Germinal center (tissue), 1 donor: ENCODE results near the gene TMEM134.

Source experiments
- DNase-seq: peaks from one replicate; pipeline ENCODE4 v3.0.0; 2012; ENCODE audit warnings: mixed read lengths, low spot score

The TMEM134 gene

DNA sequence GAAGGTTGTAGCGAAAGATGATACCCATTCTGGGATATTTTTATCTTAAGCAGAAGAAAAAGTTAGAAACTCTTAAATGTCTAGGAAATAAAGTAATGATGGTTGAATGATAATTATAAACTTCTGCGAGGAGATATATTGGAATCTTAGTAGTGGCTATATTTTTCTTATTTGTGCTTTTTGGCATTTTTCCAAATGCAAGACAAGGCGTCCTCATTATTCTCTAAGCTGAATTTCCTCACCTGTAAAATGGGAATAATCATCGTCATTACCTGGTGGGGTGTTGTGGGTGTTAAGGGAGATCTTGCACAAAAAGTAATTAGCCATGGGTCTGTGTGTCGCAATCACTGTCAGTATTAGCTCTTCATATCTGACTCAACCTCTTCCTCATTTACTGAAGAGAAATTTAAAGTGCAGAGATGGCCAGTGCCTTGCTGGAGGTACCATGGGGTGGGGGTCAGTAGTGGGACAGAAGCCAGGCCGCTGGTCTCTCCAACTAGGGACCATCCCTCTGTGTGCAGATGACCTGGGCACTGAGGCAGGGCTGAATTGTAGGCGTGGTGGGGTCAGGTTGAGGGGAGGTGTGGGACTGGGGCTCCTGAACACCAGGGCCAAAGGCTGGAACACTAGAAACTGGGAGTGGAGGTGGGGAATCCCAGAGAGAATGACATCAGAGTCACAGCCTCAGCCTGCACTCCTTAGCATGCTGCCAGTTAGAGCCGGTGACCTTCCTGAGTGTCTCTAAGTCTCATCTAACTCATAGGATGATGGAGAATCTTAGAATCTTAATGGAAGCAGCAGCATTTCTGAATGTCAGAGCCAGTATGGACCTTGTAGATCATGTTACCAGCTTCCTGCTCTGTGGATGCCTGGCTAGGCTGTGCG lies 32.0 kb upstream of the TMEM134 start:
- DNase-seq = no peak

DNA sequence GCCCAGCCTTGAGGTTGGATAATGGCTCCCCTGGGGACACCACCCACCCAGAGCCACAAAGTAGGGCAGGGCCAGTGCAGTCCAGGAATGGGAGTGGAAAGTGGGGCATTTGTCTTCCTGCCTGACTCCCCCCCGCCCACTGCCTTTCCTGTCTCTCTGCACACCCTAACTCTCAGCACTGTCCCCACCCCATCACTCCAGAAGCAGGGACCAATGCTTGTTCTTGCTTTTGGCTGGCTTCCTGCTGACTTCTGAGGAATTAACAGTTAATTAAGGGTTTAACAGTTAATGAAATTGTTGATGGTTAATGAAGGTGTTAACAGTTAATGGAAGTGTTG lies 31.4 kb upstream of the TMEM134 start:
- DNase-seq = no peak

DNA sequence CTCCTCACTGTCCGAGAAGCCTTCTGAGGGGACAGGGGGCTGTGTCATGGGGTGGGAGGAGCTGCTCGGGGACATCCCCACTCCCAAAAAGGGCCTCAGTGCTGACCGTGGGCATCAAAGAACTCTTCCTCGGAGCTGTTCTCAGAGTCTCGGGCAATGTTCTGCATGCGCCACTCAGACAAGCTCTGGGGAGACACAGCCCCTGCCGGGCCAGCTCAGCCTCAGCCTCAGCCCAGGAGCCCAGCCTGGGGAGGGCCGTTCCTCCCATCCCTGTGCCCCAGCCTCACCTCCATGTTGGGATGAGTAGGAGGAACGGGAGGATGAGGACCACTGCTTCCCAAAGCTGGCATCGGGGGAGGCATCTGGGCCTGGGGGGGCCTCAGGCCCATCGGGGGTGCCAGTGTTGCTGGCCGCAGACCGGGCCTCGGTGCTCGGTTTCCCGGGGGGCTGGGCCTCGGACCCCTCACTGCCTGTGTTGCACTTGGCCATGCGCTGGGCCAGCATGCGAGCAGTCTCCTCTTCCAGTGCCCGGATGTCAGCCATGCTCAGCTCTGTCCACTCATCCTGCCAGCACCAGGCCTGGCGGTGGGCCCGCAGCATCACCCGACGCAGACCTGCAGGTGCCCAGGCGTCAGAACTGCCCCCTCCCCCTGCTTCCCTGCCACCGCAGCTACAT lies 30.9 kb upstream of the TMEM134 start:
- no peak for DNase-seq

DNA sequence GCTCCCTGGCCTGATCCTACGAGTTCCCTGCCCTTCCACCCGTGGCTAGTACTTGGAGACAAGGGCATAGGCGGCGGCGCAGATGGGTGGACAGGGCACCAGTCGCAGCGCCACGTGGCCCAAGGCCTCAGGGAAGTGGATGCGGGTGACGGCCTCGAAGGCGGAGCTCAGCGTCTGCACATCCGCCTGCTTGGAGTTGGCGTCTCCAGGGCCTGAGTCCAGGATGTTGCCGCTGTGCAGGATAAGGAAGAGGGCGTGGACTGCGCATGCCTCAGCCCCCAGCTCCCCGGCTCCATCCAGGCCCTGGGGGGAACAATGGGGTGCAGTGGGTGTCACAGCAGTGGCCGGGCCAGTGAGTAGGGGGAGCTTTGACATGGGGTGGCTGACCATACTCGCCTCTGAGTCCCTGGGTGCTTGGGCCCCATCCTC lies 29.5 kb upstream of the TMEM134 start:
- no peak for DNase-seq

DNA sequence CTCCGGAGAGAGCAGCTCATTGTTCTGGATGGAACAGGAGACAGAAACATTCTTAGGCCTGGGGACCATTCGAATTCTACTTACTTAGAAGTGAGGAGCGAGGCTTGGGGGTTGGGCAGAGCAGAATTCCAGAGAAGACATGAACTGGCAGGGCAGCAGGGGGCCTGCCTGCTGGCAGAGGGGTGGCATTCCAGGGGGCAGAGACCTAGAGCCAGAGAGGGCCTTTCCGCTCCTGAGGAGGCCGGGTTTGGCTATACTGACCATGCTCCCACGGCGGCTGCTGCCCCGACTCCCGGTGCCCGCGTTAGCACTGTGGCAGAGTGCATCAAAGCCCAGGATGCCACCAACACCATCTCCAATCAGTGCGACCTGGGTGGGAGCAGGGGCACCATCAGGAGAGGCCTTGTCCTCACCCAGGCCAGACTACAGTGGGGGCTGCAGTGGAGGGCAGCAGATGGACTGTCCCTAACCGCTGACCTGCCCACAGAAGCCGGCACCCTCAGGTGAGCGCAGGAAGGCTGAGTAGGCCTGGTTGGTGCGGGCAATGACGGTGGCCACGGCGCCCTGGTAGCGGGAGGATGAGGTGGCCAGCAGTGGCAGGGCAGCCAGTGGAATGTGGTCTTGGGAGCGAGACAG lies 28.7 kb upstream of the TMEM134 start:
- DNase-seq = no peak

DNA sequence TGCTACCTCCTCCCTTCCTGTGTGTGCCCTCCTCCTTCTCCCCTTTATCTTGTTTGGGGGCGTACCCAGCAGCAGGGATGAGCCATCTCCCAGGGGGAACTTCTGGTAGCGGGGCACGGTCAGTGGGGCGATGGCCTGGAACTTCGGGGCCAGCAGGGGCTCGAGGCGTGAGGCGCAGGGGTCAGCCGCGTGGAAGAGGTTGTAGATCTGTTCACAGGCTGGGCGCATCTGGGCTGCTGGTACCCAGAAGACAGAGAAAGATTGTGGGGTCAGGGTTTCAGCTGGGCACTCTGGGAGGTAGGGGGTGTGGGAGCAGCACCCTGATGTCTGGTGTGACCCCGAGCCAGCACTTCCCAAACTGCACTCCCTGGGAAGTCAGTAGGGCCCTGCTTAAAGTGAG lies 27.1 kb upstream of the TMEM134 start:
- DNase-seq = no peak

DNA sequence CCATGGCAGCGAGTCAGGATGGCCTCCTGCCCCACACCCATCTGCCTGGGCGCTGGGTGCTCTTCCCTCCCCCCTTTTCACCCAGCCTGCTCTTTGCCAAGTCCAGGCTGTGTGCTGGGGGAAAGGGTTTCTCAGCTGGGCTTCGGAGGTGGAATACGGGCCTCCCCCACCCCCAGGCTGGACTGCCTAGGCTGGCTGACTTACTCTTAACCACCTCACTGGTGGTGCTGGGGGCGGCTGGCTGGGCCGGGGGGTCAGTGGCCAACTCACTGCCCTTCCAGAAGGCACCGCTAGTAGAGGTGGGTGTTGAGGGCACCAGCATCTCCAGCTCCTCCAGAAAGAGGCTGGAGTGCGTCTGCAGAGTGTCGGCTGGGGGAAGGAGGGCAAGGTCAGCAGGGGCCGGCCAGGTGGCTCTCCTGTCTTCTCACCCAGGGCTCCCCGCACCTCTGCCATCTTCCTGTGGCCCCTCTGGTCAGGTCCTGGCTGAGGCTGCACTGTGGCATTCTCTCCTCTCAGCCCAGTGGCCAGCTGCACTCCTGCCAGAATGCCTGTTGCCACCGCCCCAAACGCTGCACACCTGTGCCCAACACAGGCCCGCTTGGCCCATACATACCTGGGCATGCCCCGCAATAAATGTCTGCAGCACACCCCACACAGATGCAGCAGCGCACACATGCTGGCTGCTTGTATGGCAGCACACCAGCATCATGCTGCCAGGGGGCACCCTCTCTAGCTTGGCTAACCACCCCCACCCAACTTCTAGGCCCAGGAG lies 26.4 kb upstream of the TMEM134 start:
- DNase-seq = no peak

DNA sequence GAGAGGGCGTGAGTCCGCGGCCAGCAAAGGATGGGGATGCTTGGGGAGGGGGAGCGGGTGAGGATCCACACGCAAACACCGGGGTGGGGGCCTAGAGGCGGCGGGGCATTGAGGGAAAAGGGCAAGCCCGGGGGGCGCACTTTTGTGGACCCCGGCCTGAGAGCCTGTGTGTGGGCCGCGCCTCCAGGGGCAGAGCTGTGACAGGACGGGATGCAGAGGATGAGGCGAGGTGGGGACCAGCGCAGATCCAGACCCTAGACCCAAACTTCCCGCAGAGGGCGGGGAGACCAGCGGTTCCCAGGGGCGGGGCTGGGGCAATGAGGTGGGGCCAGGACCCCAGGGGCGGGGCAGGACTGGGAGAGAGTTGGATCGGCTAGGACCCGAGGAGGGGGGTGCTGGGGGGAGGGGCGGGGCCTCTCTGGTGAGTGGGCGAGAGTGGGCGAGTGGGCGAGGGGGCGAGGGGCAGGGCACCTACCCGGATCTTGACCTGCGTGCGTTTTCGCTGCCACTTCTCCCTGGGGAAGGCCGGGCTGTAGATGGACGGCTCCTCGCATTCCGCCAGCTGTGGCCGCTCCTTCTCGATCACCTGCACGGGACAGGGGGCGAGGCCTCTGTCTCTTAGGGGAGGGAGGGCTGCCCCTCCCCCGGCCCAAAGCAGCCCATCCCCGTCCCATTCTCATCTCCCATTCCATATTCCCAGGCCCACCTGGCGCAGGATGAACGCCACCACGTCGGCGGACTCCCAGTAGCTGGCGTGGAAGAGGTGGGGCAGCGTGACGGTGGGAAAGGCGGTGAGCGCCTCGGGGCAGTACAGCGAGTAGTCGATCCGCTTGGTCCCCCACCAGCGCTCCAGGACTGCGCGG lies 25.6 kb upstream of the TMEM134 start:
- DNase-seq = no peak

DNA sequence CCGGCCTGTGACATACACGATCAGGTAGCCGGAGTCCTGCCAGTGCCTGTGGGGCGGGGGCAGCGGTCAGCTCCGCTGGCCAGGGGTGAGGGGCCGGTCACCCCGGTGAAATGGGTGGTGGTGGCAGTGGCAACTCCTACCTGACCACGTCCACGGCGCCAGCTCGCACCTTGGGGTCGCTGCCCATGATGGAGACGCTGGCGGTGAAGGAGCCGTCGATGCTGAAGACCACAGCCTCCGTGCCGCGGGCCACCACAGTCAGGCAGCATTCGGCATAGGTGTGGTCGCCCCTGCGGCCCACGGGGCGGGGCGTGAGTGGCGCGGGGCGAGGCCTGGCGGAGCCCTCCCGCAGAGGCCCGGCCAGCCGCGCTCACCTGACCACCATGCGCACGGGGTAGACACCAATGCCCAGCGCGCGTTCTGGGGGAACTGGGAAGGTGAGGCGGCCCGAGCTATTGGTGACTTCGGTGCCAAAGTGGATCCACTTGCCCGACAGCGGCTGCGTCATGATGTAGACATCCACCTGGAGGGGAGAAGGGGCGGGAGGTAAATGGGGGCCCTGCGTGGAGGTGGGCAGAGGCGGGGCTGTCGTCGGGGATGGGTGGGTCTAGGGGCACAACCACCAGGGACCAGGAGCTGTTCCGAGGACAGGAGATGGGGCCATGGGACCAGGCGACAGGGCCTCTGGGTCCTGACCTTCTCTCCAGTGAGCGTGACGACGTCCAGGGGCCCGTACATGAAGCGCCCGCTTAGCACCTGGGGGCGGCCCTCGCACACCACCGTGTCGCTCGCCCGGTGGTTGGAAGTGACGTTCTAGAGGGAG lies 24.7 kb upstream of the TMEM134 start:
- DNase-seq = no peak

DNA sequence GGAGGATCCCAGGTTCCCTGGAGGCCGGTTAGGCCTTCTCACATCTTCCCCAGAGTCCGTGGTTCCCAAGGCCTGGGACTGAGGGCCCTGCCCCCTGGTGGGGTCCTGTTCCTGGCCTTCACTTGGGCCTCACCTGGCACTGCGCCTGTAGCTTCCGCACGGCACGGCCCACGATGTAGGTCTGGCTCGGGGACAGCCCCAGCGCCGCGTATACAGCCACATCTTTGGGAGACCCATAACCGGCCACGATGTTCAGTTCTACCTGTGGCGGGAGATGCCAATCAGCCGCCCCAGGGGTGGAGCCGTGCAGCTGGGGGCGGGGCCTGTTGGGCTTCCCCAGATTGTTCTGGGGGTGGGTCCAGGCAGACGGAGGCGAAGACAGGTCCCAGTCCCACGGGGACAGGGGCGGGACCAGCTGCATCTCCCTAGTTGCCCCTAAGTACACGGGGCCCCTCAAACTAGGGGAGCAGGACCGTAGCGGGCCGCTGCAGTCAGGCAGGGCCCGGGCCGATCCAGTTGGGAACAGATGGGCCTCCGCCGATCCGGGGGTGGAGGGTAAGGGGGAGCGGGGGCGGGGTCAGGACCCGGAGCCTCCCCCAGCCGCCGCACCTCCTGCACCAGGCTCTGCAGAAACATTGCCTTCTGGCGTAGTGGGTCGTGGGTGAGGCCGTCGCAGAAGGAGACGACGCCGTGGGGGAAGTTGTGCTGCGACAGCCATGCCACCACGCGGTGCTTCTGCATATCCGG lies 23.9 kb upstream of the TMEM134 start:
- DNase-seq = peak; percentile 30

DNA sequence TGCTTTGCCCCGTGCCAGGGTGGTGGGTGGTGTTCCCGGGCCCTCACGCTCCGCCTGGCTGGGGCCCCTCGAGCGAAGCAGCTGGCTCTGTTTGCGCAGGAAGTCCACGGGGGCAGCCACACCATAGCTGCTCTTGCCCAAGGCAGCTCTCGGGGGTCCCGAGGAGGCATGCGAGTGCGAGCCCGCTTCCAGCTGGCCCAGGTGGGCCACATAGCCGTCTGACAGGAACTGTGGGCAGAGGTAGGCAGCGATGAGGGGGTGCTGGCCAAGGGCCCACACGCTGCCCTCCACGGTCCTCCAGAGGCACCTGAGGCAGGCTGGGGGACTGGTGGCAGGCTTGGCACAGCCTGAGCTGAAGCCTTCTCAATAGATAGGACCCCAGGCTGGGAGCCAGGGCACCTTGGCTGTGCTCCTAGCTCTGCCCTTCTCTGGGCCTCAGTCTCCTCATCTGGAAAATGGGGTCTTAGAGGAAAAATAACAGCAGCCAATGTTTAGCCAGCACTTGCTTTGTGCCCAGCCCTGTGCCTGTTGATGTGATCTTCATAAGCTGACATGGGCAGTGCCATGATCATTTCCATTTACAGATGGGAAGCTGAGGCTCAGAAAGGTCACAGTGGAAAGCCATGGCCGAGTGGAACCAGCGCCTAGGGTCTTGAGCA lies 23.1 kb upstream of the TMEM134 start:
- no peak for DNase-seq

DNA sequence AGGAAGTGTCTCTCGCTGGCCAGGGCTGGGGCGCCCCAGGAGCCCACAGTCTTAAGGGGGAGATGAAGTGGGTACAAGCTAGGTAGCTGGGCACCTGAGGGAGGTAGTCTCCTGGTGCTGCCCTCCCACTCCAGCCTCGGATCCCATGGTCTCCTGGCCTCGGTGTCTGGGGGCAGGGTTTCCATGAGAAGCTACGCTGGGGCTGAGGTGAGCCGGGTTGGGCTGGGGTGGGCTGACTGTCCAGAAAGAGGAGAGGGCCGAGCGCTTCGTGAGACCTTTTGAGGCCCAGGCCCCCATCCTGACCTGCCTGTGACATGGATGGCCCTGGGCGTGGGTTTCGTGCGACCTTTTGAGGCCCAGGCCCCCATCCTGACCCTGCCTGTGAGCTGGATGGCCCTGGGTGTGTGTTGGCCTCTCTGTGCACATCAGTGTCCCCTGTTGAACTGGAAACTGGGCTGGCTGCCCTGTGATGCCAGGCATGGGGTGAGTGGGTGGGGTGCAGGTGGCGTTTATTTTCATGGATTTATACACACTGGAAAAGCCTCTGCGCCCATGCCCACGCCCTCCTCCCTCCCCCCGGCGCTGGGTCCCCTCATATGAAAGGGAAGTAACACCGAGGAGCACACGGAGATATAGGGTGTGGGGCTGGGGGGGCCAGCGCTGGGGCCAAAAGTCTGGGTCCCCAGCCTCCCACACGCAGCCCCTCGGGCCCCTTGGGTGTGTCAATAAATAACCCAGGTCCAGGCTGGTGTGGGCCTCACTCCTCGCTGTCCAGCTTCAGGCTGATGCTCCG lies 22.4 kb upstream of the TMEM134 start:
- DNase-seq = no peak

DNA sequence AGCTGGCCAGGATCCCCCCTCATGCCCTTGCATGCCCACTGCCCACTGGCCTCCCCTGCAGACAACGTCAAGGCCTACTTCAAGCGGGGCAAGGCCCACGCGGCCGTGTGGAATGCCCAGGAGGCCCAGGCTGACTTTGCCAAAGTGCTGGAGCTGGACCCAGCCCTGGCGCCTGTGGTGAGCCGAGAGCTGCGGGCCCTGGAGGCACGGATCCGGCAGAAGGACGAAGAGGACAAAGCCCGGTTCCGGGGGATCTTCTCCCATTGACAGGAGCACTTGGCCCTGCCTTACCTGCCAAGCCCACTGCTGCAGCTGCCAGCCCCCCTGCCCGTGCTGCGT lies 21.6 kb upstream of the TMEM134 start:
- DNase-seq = no peak

DNA sequence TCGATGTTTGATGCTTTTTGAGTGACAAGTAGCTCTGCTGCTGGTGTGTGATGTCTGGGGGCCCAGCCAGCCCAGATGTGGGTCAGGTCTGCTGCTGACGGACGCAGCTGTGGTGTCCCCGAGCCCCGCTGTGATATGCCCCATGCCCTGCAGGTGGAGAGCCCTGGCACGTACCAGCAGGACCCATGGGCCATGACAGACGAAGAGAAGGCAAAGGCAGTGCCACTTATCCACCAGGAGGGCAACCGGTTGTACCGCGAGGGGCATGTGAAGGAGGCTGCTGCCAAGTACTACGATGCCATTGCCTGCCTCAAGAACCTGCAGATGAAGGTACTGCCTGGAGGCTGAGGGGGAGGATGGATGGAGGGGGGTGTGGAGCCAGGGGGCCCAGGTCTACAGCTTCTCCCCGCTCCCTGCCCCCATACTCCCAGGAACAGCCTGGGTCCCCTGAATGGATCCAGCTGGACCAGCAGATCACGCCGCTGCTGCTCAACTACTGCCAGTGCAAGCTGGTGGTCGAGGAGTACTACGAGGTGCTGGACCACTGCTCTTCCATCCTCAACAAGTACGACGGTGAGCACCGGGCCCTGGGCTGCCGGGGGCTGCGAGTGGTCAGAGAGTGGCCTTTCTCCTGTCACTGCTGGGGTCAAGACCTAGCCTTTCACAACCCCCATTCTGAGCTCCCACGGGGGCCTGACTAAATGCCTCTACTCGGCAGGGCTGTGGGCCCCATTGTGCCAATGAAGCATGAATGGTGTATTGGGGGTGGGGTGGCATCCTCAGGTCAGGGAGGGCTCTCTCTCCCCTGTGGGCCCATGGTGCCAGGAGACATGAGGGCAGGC lies 21.1 kb upstream of the TMEM134 start:
- no peak for DNase-seq

DNA sequence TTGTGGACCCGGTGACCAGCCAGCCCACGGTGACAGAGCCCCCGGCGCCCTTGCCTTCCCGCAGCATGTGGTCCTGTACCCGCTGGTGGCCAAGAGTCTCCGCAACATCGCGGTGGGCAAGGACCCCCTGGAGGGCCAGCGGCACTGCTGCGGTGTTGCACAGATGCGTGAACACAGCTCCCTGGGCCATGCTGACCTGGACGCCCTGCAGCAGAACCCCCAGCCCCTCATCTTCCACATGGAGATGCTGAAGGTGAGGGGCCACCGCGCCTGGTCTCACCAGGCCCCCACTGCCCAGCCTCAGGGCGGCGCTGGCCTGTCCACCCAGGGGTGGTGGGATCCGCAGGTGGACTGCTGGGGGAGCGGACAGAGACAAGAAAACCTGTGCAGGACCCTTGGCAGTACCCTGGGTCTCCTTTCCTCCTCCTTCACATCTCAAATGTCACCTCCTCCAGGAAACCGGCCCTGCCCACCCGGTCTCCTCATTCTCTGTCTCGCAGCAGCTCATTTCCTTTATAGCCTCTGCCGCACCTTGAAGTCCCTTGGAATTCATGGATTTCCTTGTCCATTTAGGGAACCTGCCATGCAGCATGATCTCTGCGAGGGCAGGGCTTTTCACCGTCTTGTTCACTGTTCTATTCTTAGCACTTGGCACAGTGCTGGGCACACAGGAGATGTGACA lies 20.3 kb upstream of the TMEM134 start:
- DNase-seq = no peak

DNA sequence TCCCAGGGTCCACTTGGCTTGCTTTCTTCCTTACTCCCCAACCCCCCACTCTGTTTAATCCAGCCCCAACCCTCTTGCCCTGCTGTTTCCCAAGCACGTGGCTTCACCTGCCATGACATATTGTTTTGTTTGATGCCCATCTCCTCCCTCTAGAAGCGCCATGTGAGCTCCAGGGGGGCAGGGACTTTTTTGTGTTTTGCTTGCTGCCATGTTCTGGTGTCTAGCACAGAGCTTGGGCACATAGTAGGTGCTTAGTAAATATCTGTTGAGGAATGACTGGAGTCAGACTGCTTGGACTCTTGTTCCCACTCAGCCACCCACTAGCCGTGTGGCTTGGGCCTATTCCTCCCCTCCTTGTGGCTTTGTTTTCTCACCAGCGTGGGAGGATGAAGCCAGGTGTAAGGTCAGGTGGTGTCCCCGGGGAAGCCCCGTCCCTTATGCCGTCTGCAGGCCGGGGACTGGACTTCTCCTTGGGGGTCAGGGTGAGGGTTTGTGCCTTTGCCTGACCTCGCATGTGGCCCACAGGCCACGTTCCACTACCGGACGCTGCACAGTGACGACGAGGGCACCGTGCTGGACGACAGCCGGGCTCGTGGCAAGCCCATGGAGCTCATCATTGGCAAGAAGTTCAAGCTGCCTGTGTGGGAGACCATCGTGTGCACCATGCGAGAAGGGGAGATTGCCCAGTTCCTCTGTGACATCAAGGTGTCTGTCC lies 17.6 kb upstream of the TMEM134 start:
- peak; percentile 32 for DNase-seq
